Right ventricle myocardium superior (tissue), 1 donor: ENCODE results near the gene NLGN1. TPM values are rescaled to one million over a fixed set of nuclear protein-coding genes. Genes with fewer than 3 reads are reported as not detected.

Experiments used
- ATAC-seq: fragments of 200-7000 bp; cut with Tn5 transposase; one replicate; pipeline ENCODE4 v1.9.1; 2020; ENCODE audit warnings: mild to moderate bottlenecking; ENCODE audit not compliant: poor library complexity
- DNase-seq: peaks from one replicate; pipeline ENCODE4 v3.0.0-alpha.2; 2020
- intact Hi-C: fragments of 100-400 bp; cut with DNase I; formaldehyde crosslinking; loops from one replicate; pipeline ENCODE4 v1.11.2; 2022
- total RNA-seq: library from RNA; stranded (reverse); fragmentation: NEBNext Ultra II Directional; extraction: Animal tissue kit (Norgen Biotek cat#: 25700); gene quantifications from one replicate; pipeline ENCODE4 v1.2.1, GENCODE V29; 2021
- donor health status: DM: no; HTN: yes; CAD: no; lungs with severe emphysema.

NLGN1 gene
- total RNA-seq, 1 donor from 2014 or later = 7.8 TPM

DNA sequence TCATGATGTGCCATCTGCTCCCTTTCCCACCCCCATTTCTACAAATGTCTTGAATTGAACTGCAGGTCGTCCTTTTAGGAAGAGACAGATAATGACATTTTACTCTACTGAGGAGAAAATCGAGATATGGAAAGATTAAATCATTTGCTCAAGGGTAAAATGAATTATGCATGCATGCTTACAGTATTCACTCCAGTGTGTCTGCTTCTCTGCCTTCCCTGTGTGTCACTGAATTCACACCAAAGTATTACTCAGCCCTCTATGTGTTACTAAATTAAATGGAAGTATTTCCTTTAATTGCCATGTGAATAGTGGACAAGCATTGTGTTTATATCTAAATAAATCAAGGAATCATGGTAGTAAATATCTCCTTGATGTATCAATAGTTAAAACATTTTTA lies 449.0 kb downstream of the NLGN1 start:
- no peak for ATAC-seq
- intact Hi-C loops = no loop called here

GRCh38 chr3:173849489-173849888 lies 451.9 kb downstream of the NLGN1 start:
- DNase-seq (no peak), ATAC-seq (no peak)
- intact Hi-C loops = no loop called here

More for the DNA sequence above, 449.0 kb downstream of the NLGN1 start:
- no peak for DNase-seq

DNA sequence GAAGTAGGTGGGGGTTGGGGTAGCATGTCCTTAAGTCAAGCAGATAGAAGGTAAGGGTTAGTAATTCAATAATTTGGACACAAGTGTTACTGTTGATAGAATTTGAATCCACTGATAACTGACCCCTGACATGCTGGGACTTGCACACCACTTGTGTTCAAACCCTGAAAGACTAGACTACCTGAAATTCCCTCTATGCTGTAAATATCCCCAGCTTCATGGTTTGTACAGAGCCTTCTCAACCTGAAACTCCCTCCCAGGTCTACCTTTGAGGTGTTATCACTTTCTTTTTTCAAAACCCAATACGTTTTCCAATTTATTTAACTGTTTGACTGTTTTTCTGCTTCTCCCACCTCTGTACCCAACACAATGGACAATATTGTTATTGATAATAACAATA lies 459.6 kb downstream of the NLGN1 start:
- ATAC-seq (no peak), DNase-seq (no peak)
- intact Hi-C loops = no loop called here

DNA sequence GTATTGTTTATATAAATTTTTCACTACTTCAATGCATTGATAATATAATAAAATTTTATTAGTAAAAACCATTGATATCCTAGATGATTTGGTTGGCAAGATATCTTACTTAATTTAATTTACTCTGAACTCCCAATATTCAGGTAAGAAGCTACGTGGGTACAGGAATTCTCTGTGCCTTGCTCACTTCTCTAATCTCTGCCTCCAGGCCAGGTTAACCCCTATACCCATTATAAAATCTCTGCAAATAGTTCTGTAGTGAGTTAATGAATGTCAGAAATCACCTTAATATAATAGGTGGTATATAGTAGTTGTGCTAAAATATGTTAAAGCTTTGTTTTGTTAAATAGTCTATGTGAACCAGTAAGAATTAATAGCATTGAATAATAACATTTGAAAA lies 465.2 kb downstream of the NLGN1 start:
- intact Hi-C loops = no loop called here
- no peak for ATAC-seq

GRCh38 chr3:173863551-173863950 lies 466.0 kb downstream of the NLGN1 start:
- DNase-seq = no peak
- intact Hi-C loops = no loop called here

More for the DNA sequence above, 465.2 kb downstream of the NLGN1 start:
- no peak for DNase-seq

GRCh38 chr3:173865900-173866498 lies 468.5 kb downstream of the NLGN1 start:
- ATAC-seq (no peak), DNase-seq (no peak)
- intact Hi-C loops = no loop called here

More at GRCh38 chr3:173863551-173863950, 466.0 kb downstream of the NLGN1 start:
- ATAC-seq = no peak

GRCh38 chr3:173869766-173870165 lies 472.2 kb downstream of the NLGN1 start:
- intact Hi-C loops = no loop called here
- ATAC-seq (no peak), DNase-seq (no peak)

GRCh38 chr3:173870976-173871375 lies 473.4 kb downstream of the NLGN1 start:
- no peak for ATAC-seq
- DNase-seq = no peak
- intact Hi-C loops = no loop called here

DNA sequence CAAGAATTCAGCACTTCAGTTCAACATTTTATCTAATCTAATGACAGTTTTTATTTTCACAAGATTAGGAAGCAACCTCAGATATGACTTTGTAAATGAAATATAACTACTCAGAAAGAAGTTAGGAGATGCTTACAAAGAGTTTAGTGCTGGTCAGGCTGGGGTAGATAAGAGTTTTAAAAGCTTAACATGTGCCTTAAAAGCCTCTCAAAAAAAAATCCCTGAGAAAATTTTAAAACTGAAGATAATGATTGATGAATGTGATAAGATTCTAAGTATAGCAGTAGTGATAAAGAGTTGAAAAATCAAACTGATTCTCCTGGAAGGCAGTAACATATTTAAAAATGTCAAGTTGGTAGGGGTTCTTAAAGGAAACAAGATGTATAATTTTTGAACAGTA lies 478.2 kb downstream of the NLGN1 start:
- ATAC-seq = no peak
- intact Hi-C loops = no loop called here
- DNase-seq = no peak

DNA sequence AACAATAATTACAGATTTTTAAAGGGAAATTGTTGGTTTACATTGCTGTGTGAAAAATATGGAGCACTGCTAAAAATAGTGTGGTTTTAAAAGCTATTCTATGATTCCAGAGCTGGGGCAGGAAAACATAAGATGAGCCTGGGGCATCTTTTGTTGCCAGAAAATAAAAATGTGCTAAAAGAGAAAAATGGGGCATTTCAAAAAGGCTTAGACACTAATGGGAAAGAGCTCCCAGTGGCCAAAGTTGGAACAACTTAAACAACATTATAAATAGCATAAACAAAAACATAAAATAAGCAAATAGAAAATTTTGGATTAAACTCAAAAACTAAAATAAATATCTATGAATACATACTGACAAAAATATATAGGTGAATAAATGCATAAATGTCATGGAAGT lies 478.9 kb downstream of the NLGN1 start:
- DNase-seq = no peak
- intact Hi-C loops = no loop called here
- ATAC-seq = no peak

- no peak for ATAC-seq
- no peak for DNase-seq
- intact Hi-C loops = no loop called here
These were observed 490.3 kb downstream of the NLGN1 start for GRCh38 chr3:173887888-173888287.

DNA sequence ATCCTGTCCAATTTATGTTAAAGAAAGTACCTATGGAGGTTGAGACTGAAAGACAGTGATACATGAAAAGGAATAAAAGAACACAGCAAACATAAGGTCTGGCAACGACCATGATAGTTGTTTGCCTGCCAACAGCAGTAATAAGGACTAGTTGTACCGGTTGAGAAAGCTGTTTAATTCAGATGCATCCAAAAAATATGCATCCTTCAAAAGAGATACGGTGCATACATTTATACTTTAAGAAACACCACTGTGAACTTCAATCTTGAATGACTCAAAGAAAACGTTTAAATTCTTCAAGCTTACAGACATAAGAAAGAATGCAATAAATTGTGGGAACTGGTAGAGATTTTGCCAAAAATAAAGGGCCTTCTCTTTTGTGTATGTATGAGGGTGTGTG lies 492.1 kb downstream of the NLGN1 start:
- DNase-seq (no peak), ATAC-seq (no peak)
- intact Hi-C loops = no loop called here

DNA sequence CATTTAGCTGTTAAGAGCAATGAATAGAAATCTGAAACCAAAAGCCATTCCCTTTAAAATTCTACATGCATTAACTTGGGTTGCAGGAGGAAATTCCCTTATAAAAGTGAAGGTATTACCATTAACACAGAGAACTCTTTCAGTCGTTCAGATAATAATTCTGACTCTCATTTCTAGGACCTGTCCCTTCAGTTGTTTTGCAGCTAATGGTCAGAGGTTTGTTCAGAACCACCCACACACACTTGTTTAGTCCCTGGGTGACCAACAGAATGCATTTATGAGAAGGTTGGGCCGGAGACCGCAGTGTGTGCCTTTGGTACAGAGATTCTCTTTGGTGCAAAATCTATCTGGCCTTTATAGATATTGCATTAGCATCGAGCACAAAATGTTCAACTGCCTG lies 492.5 kb downstream of the NLGN1 start:
- intact Hi-C loops = no loop called here
- no peak for ATAC-seq

GRCh38 chr3:173891272-173892100 lies 493.9 kb downstream of the NLGN1 start:
- intact Hi-C loops = no loop called here
- ATAC-seq (no peak), DNase-seq (no peak)

More for the DNA sequence above, 492.5 kb downstream of the NLGN1 start:
- no peak for DNase-seq

- intact Hi-C loops = no loop called here
- DNase-seq (no peak), ATAC-seq (no peak)
These were observed 495.0 kb downstream of the NLGN1 start for GRCh38 chr3:173892547-173892946.

GRCh38 chr3:173893066-173893465 lies 495.5 kb downstream of the NLGN1 start:
- DNase-seq = no peak
- ATAC-seq = no peak
- intact Hi-C loops = no loop called here

- DNase-seq (no peak), ATAC-seq (no peak)
- intact Hi-C loops = no loop called here
These were observed 496.3 kb downstream of the NLGN1 start for GRCh38 chr3:173893835-173894234.

- intact Hi-C loops = no loop called here
These were observed 500.1 kb downstream of the NLGN1 start for GRCh38 chr3:173897631-173898030.

DNA sequence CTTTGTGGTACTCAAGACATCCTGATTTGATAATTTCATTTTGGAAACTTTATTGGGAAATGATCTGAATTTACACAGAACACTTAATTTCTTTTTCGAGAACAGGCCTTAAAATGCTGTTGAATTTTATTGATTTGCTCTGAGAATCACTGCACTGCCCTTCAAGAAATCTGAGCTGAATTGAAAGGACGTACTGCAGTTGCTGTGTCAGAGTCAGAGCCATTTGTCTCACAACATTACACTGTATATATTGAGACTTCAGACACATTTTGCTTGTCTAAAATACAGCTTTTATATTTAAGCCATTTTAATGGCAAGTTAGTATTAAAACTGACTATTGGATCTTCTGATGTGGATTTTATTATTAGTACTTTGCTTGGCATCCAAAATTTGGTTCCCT lies 504.1 kb downstream of the NLGN1 start:
- no peak for ATAC-seq
- intact Hi-C loops = no loop called here

More at GRCh38 chr3:173897631-173898030, 500.1 kb downstream of the NLGN1 start:
- DNase-seq = no peak
- ATAC-seq = no peak

DNA sequence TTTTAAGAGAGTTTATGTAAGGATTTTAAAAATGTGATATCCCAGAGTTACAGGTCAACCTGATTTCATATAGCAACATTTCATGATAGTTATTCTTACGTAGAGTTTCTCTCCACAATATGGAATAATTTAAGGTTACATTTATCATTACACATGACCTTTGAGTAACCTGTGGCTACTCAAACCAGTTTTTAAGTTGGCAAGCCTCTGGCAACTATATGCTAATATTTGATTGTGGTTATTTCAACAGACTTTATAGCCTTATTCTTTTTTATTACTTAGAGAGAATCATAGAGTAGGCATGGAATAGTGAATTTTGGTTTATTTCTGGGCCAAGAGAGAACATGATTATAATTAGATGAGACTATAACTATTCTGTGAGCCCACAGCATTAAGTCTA lies 504.9 kb downstream of the NLGN1 start:
- ATAC-seq = no peak
- no peak for DNase-seq
- intact Hi-C loops = no loop called here

More for the DNA sequence above, 504.1 kb downstream of the NLGN1 start:
- no peak for DNase-seq
